Epidermal melanocyte (primary cell): ENCODE results near the gene SLC9A5.
A peak's percentile ranks its signal among the peaks of the same experiment; 100 is the strongest.

Experiments
- DNase-seq: peaks from one replicate; pipeline ENCODE4 v3.0.0; 2011; ENCODE audit warnings: low spot score; ENCODE audit not compliant: insufficient read length

The SLC9A5 gene

GRCh38 chr16:67310561-67310960 is 61.8 kb downstream of the SLC9A5 start:
- DNase-seq, result no peak

- peak; percentile 44 for DNase-seq
Observed at GRCh38 chr16:67311607-67312488, 63.1 kb downstream of the SLC9A5 start.

- no peak for DNase-seq
Observed at GRCh38 chr16:67312719-67313118, 63.9 kb downstream of the SLC9A5 start.

- no peak for DNase-seq
Observed at GRCh38 chr16:67317853-67318252, 69.1 kb downstream of the SLC9A5 start.
